Activated CD4-positive, alpha-beta T cell treated with anti-CD3 and anti-CD28 coated beads for 36 hours (primary cell): Measurements from ENCODE around the gene RAB36. TPM values are rescaled to one million over a fixed set of nuclear protein-coding genes. Genes with fewer than 3 reads are reported as not detected.
A peak's percentile ranks its signal among the peaks of the same experiment; 100 is the strongest.

ENCODE experiments used
- ATAC-seq: fragments of 200-7000 bp; cut with Tn5 transposase; one replicate; pipeline ENCODE4 v1.10.0; 2021; ENCODE audit warnings: mild to moderate bottlenecking, moderate library complexity
- CTCF ChIA-PET: fragments of 350-600 bp; sonication (Branson Sonifier 250); formaldehyde crosslinking; loops from one replicate; lab custom pipeline; 2021; ENCODE audit warnings: antibody characterized with exemption; lab: Charles Lee
- POLR2A ChIA-PET: fragments of 350-600 bp; sonication (Branson Sonifier 250); formaldehyde crosslinking; loops from one replicate; lab custom pipeline; 2021; ENCODE audit warnings: antibody characterized with exemption, inconsistent platforms; lab: Charles Lee
- DNase-seq: peaks from one replicate; pipeline ENCODE4 v3.0.0-alpha.2; 2020
- H3K27ac Mint-ChIP-seq: one replicate; pipeline ENCODE4 v1.8.0; 2021; ENCODE audit warnings: mixed read lengths
- H3K27me3 Mint-ChIP-seq: one replicate; pipeline ENCODE4 v1.8.0; 2021; ENCODE audit warnings: mixed read lengths
- H3K36me3 Mint-ChIP-seq: one replicate; pipeline ENCODE4 v1.8.0; 2021; ENCODE audit warnings: low read depth, mixed read lengths
- H3K4me1 Mint-ChIP-seq: one replicate; pipeline ENCODE4 v1.8.0; 2021; ENCODE audit warnings: mixed read lengths
- H3K4me3 Mint-ChIP-seq: one replicate; pipeline ENCODE4 v1.8.0; 2021; ENCODE audit warnings: mild to moderate bottlenecking, moderate library complexity, mixed read lengths
- H3K9me3 Mint-ChIP-seq: one replicate; pipeline ENCODE4 v1.8.0; 2021; ENCODE audit warnings: low read depth, mixed read lengths
- intact Hi-C, 2 experiments: fragments of 100-400 bp; cut with DNase I in 1 of 2; cut with micrococcal nuclease in 1 of 2; formaldehyde crosslinking; loops; one replicate each; pipeline versions ENCODE4 v1.14.2 to v1.15.1; 2022 to 2024; cut with DNase I, micrococcal nuclease
- total RNA-seq, 2 experiments: library from RNA; stranded (reverse); gene quantifications; one replicate each; pipeline ENCODE4 v1.2.3, GENCODE V29; 2021

Gene RAB36
- total RNA-seq, 2 experiments from 2014 or later, result 0.35 to 0.50 TPM

DNA sequence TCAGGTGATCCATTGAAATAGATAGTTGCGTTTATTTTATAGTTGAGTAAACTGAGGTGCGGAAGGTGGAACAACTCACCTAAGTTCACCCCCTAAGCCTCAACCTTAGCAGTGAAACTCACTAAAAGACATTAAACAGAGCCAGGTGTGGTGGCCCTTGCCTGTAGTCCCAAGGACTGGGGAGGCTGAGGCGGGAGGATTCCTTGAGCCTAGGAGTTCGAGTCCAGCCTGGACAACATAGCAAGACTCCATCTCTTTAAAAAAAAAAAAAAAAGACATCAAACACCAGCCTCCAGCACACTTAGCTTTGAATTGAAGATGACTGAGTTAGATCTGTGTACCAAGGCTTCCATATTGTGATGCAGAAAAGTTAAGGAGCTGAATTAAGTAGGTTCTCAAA is 845 bp upstream of the RAB36 start:
- Mint-ChIP-seq H3K27me3 (no peaks in the 10 kb centered on the region), H3K4me3 (no peak overlapping the region), H3K36me3 (no peaks in the 10 kb centered on the region), H3K4me1 (peaks cover 42% of the 10 kb centered on the region), H3K27ac (no peak overlapping the region), H3K9me3 (no peaks in the 10 kb centered on the region)
- CTCF ChIA-PET, result interaction anchor here (0.6 to 2.6 kb wide), 12 partner anchors 13 to 938 kb away, joined by 3 to 11 read pairs (median 4); no protein-coding TSS in a partner anchor
- no peak for ATAC-seq
- intact Hi-C loops, result loop anchor here (5.0 kb wide), 2 partner anchors 73 to 563 kb away; no protein-coding TSS in a partner anchor
- DNase-seq, result no peak
- POLR2A ChIA-PET, result interaction anchor here (1.2 kb wide), 1 partner anchor 98 kb away, joined by 3 read pairs; no protein-coding TSS in a partner anchor

- Mint-ChIP-seq H3K27ac (no peak overlapping the region), H3K9me3 (no peaks in the 10 kb centered on the region), H3K4me3 (peak overlapping the region; percentile 49), H3K27me3 (no peaks in the 10 kb centered on the region), H3K36me3 (no peaks in the 10 kb centered on the region), H3K4me1 (peaks cover 34% of the 10 kb centered on the region)
- DNase-seq (no peak), ATAC-seq (no peak)
- intact Hi-C loops, result loop anchor here in 1 of 2 experiments (1.0 to 5.0 kb wide), 2 partner anchors 97 to 746 kb away; partner anchors contain the start of gene MIF
- POLR2A ChIA-PET, result interaction anchor here (0.6 to 1.2 kb wide), 2 partner anchors 70 to 97 kb away, joined by 3 read pairs; no protein-coding TSS in a partner anchor
- CTCF ChIA-PET, result interaction anchor here (0.7 to 2.6 kb wide), 2 partner anchors 135 to 240 kb away, joined by 5 to 11 read pairs; no protein-coding TSS in a partner anchor
These were observed 697 bp downstream of the RAB36 start for GRCh38 chr22:23145878-23146470.

DNA sequence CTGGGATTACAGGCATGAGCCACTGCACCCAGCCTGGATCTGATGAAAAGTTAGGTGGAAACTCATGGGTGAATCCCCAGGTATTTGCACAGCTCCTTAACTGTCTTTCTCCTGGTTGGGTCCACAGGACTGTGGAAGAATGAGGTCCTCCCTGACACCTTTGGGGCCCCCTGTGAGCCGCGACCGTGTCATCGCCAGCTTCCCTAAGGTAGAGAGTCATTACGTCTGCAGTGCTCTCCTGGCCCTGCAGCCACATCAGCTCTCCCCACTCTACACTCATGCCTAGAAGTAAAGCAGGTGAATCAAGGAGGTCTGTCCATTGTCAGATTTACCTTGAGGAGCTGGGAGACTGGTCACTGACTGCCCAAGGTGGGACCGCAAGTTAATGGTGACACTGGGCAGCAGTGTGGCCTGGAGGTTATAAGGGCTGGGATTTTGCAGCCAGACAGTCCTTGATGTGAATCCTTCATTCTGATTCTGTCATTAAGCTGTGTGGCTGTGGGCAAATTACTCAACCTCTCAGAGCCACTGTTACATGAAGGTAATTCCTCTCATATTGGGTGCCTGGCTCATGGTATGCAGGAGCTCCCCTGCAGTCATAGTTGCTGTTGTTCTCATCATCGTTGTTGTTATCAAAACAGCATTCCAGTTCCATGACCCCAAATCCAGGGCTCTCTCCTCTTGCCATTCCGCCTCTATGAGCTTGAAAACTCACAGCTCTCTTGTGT is 1.4 kb downstream of the RAB36 start:
- intact Hi-C loops, result loop anchor here in 1 of 2 experiments (5.0 kb wide), 1 partner anchor 746 kb away; the partner anchor contains the start of gene MIF

GRCh38 chr22:23147617-23148387 is 2.5 kb downstream of the RAB36 start:
- CTCF ChIA-PET, result interaction anchor here (0.9 to 1.0 kb wide), 2 partner anchors 28 to 31 kb away, joined by 3 to 4 read pairs; no protein-coding TSS in a partner anchor
- no peaks in the 10 kb centered on the region for H3K36me3 Mint-ChIP-seq
- H3K27me3 Mint-ChIP-seq, result no peaks in the 10 kb centered on the region
- ATAC-seq, result no peak
- peaks cover 19% of the 10 kb centered on the region for H3K4me1 Mint-ChIP-seq
- H3K27ac Mint-ChIP-seq, result no peak overlapping the region
- DNase-seq, result no peak
- POLR2A ChIA-PET, result no interaction called here
- intact Hi-C loops, result loop anchor here in 1 of 2 experiments (5.0 kb wide), 1 partner anchor 744 kb away; the partner anchor contains the start of gene MIF
- no peaks in the 10 kb centered on the region for H3K9me3 Mint-ChIP-seq
- no peak overlapping the region for H3K4me3 Mint-ChIP-seq

More for the DNA sequence above, 1.4 kb downstream of the RAB36 start:
- CTCF ChIA-PET, result interaction anchor here (0.6 to 2.6 kb wide), 4 partner anchors 8 to 239 kb away, joined by 3 to 11 read pairs (median 4); no protein-coding TSS in a partner anchor
- H3K9me3 Mint-ChIP-seq, result no peaks in the 10 kb centered on the region
- POLR2A ChIA-PET, result interaction anchor here (0.8 kb wide), 1 partner anchor 122 kb away, joined by 3 read pairs; no protein-coding TSS in a partner anchor
- peaks cover 28% of the 10 kb centered on the region for H3K4me1 Mint-ChIP-seq
- H3K27me3 Mint-ChIP-seq, result no peaks in the 10 kb centered on the region
- H3K27ac Mint-ChIP-seq, result no peak overlapping the region
- DNase-seq (no peak), ATAC-seq (no peak)
- no peak overlapping the region for H3K4me3 Mint-ChIP-seq
- no peaks in the 10 kb centered on the region for H3K36me3 Mint-ChIP-seq

DNA sequence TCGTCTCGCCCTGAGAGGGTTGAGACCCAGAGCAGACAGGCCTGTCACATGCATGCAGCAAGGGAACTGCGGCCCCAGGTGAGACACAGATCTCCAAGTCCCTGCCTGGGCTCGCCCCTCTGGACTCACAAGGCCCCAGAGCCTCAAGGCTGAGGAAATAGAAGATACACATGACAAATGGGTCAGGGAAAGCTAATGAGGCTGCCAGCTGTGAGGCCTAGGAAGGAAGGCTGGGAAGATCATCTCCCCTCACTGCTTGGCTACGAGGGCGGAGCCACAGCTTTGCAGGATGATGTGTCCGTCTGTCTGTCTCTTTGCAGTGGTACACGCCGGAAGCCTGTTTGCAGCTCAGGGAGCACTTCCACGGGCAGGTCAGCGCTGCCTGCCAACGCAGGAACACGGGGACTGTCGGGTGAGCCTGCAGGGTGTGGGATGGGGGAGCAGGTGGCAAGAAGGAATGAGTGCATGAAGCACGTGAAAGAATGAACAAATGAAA is 4.5 kb downstream of the RAB36 start:
- ATAC-seq (no peak), DNase-seq (no peak)
- POLR2A ChIA-PET, result no interaction called here
- Mint-ChIP-seq H3K36me3 (no peaks in the 10 kb centered on the region), H3K27me3 (no peaks in the 10 kb centered on the region), H3K9me3 (no peaks in the 10 kb centered on the region), H3K4me1 (peaks cover 15% of the 10 kb centered on the region), H3K4me3 (no peak overlapping the region), H3K27ac (no peak overlapping the region)
- CTCF ChIA-PET, result interaction anchor here (0.6 to 1.7 kb wide), 2 partner anchors 18 to 140 kb away, joined by 3 to 5 read pairs; no protein-coding TSS in a partner anchor
- intact Hi-C loops, result loop anchor here in 1 of 2 experiments (5.0 kb wide), 1 partner anchor 743 kb away; the partner anchor contains the start of gene MIF

- no peaks in the 10 kb centered on the region for H3K27me3 Mint-ChIP-seq
- H3K4me1 Mint-ChIP-seq, result peaks cover 7% of the 10 kb centered on the region
- POLR2A ChIA-PET, result no interaction called here
- CTCF ChIA-PET, result interaction anchor here (1.3 kb wide), 1 partner anchor 131 kb away, joined by 4 read pairs; no protein-coding TSS in a partner anchor
- intact Hi-C loops, result no loop called here
- no peak overlapping the region for H3K4me3 Mint-ChIP-seq
- no peak overlapping the region for H3K27ac Mint-ChIP-seq
- DNase-seq, result no peak
- no peaks in the 10 kb centered on the region for H3K36me3 Mint-ChIP-seq
- no peak for ATAC-seq
- no peaks in the 10 kb centered on the region for H3K9me3 Mint-ChIP-seq
These were observed 5.5 kb downstream of the RAB36 start for GRCh38 chr22:23150762-23151161.

- no peak for DNase-seq
- ChIA-PET CTCF (interaction anchor here (1.3 kb wide), 1 partner anchor 130 kb away, joined by 4 read pairs; no protein-coding TSS in a partner anchor), POLR2A (no interaction called here)
- no peaks in the 10 kb centered on the region for H3K36me3 Mint-ChIP-seq
- peaks cover 7% of the 10 kb centered on the region for H3K4me1 Mint-ChIP-seq
- H3K27me3 Mint-ChIP-seq, result no peaks in the 10 kb centered on the region
- H3K27ac Mint-ChIP-seq, result no peak overlapping the region
- no peak for ATAC-seq
- intact Hi-C loops, result no loop called here
- H3K9me3 Mint-ChIP-seq, result no peaks in the 10 kb centered on the region
- no peak overlapping the region for H3K4me3 Mint-ChIP-seq
These were observed 6.5 kb downstream of the RAB36 start for GRCh38 chr22:23151827-23152226.

DNA sequence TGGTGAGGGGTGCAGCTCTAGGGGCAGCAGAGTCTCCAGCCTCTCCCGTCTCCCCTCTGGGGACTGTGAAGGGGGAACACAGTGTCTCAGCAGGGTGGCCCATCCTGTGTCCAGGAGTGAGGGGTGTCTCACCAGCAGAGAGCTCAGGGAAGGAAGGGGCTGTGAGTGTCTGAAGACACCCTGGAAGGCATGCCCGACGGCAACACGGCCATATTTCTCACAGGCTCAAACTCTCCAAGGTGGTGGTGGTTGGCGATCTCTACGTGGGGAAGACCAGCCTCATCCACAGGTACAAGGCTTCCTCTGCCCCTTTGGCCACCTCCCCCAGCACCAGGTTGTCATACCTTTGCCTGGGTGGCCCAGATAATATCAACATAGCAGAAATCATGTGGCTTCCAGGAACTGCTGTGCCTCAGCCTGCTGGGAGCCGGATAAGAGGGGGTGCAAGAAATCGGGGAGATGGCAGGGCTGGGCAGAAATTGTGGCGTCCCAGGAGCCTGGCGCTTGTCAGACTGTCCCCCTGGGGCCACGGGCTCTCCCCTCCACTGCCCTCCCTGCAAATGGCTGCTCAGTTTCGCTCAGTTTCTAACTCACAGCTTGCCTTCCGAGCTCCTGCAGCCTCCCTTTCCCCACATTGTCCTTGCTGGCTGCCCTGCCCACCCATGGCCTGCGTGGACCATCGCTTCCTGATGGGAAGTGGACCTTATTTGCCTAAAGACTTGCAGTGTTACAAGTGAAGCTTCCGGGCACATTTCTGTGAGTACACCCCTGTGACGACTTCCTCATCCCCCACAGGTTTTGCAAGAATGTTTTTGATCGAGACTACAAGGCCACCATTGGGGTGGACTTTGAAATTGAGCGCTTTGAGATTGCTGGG is 7.2 kb downstream of the RAB36 start:
- no peaks in the 10 kb centered on the region for H3K9me3 Mint-ChIP-seq
- peaks cover 7% of the 10 kb centered on the region for H3K4me1 Mint-ChIP-seq
- no peak for DNase-seq
- H3K4me3 Mint-ChIP-seq, result no peak overlapping the region
- POLR2A ChIA-PET, result no interaction called here
- intact Hi-C loops, result no loop called here
- ATAC-seq, result no peak
- no peaks in the 10 kb centered on the region for H3K36me3 Mint-ChIP-seq
- no peaks in the 10 kb centered on the region for H3K27me3 Mint-ChIP-seq
- H3K27ac Mint-ChIP-seq, result no peak overlapping the region
- CTCF ChIA-PET, result interaction anchor here (0.9 to 1.6 kb wide), 2 partner anchors 193 to 198 kb away, joined by 4 to 6 read pairs; no protein-coding TSS in a partner anchor

GRCh38 chr22:23153994-23154393 is 8.7 kb downstream of the RAB36 start:
- POLR2A ChIA-PET, result no interaction called here
- ATAC-seq (no peak), DNase-seq (no peak)
- Mint-ChIP-seq H3K9me3 (no peaks in the 10 kb centered on the region), H3K4me1 (peaks cover 7% of the 10 kb centered on the region), H3K27me3 (no peaks in the 10 kb centered on the region), H3K36me3 (no peaks in the 10 kb centered on the region), H3K27ac (no peak overlapping the region), H3K4me3 (no peak overlapping the region)
- intact Hi-C loops, result no loop called here
- CTCF ChIA-PET, result interaction anchor here (0.5 to 1.6 kb wide), 4 partner anchors 24 to 405 kb away, joined by 3 to 6 read pairs (median 4); no protein-coding TSS in a partner anchor

- DNase-seq (no peak), ATAC-seq (no peak)
- Mint-ChIP-seq H3K4me1 (peaks cover 7% of the 10 kb centered on the region), H3K27ac (no peak overlapping the region), H3K36me3 (no peaks in the 10 kb centered on the region), H3K9me3 (no peaks in the 10 kb centered on the region), H3K27me3 (no peaks in the 10 kb centered on the region), H3K4me3 (no peak overlapping the region)
- ChIA-PET POLR2A (interaction anchor here (0.6 kb wide), 1 partner anchor 16 kb away, joined by 4 read pairs; no protein-coding TSS in a partner anchor), CTCF (interaction anchor here (0.5 to 1.6 kb wide), 3 partner anchors 195 to 406 kb away, joined by 3 to 6 read pairs (median 4); no protein-coding TSS in a partner anchor)
- intact Hi-C loops, result no loop called here
These were observed 9.2 kb downstream of the RAB36 start for GRCh38 chr22:23154461-23154860.
